ENCODE results near the gene TMEM59L. TPM values are rescaled to one million over a fixed set of nuclear protein-coding genes. Genes with fewer than 3 reads are reported as not detected.

The TMEM59L gene
- polyA plus RNA-seq, 1 of the 3 experiments (the other 2 are of a cell fraction), result 9.6 TPM

DNA sequence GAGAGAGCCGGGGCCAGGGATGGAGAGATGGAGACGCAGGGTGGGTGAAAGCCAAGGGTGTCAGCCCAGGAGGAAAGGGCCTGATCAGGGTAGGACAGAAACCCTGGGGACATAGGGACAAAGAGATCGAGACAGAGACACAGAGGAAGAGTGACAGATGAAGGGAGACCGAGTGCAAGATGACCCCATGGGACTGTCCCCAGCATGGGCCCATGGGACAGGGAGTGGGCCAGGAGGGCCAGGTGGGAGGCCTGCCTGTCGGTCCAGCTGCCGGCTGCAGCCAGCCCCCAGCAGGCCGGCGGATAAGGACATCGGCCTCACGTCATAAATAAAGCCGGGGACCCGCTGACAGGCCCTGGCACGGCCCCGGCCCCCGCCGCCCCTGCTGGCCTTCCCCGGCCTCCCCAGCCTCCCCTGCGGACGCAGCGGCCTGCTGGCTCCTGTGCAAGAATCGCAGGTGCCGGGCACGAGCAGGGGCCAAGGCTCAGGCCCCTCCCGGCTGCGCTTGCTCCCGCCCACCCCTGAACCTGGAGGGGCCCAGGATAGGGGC lies 17.8 kb upstream of the TMEM59L start:
- no peaks in the 10 kb centered on the region for H3K27me3 ChIP-seq (ENCODE audit: insufficient read depth)
- TF ChIP-seq MEF2A (IDR thresholded peaks at IDR 0.05; ENCODE audit: borderline replicate concordance, low read depth) (no peak), RAD21 (IDR thresholded peaks at IDR 0.05; ENCODE audit: low read length) (no peak), SIN3A (IDR thresholded peaks at IDR 0.05; ENCODE audit: borderline replicate concordance, low read depth, low read length) (no peak), NRF1 (IDR thresholded peaks at IDR 0.05; ENCODE audit: low read depth, low read length) (no peak), ELF1 (IDR thresholded peaks at IDR 0.05) (no peak), YY1 (IDR thresholded peaks at IDR 0.05; ENCODE audit: low read depth) (no peak), RFX5 (IDR thresholded peaks at IDR 0.05; ENCODE audit: low read length) (no peak), FOSL2 (IDR thresholded peaks at IDR 0.05; ENCODE audit: borderline replicate concordance, low read depth) (no peak), CHD2 (IDR thresholded peaks at IDR 0.05; ENCODE audit: low read length, partially characterized antibody) (no peak), TCF12 (IDR thresholded peaks at IDR 0.05) (no peak), EP300 (IDR thresholded peaks at IDR 0.05; ENCODE audit: borderline replicate concordance in 1 of 2, low read depth in 1 of 2, low read length in 1 of 2) (no peak), TEAD4 (IDR thresholded peaks at IDR 0.05; ENCODE audit: borderline replicate concordance, insufficient read depth) (no peak), JUND (IDR thresholded peaks at IDR 0.05) (no peak), EZH2phosphoT487 (IDR thresholded peaks at IDR 0.05; ENCODE audit: borderline replicate concordance, low read depth) (no peak), FOXM1 (IDR thresholded peaks at IDR 0.05; ENCODE audit: low read depth) (no peak)
- TF ChIP-seq, protein P1, sequence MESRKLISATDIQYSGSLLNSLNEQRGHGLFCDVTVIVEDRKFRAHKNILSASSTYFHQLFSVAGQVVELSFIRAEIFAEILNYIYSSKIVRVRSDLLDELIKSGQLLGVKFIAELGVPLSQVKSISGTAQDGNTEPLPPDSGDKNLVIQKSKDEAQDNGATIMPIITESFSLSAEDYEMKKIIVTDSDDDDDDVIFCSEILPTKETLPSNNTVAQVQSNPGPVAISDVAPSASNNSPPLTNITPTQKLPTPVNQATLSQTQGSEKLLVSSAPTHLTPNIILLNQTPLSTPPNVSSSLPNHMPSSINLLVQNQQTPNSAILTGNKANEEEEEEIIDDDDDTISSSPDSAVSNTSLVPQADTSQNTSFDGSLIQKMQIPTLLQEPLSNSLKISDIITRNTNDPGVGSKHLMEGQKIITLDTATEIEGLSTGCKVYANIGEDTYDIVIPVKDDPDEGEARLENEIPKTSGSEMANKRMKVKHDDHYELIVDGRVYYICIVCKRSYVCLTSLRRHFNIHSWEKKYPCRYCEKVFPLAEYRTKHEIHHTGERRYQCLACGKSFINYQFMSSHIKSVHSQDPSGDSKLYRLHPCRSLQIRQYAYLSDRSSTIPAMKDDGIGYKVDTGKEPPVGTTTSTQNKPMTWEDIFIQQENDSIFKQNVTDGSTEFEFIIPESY (IDR thresholded peaks at IDR 0.05; ENCODE audit: borderline replicate concordance, low read depth), result no peak
- TF ChIP-seq, protein P2, sequence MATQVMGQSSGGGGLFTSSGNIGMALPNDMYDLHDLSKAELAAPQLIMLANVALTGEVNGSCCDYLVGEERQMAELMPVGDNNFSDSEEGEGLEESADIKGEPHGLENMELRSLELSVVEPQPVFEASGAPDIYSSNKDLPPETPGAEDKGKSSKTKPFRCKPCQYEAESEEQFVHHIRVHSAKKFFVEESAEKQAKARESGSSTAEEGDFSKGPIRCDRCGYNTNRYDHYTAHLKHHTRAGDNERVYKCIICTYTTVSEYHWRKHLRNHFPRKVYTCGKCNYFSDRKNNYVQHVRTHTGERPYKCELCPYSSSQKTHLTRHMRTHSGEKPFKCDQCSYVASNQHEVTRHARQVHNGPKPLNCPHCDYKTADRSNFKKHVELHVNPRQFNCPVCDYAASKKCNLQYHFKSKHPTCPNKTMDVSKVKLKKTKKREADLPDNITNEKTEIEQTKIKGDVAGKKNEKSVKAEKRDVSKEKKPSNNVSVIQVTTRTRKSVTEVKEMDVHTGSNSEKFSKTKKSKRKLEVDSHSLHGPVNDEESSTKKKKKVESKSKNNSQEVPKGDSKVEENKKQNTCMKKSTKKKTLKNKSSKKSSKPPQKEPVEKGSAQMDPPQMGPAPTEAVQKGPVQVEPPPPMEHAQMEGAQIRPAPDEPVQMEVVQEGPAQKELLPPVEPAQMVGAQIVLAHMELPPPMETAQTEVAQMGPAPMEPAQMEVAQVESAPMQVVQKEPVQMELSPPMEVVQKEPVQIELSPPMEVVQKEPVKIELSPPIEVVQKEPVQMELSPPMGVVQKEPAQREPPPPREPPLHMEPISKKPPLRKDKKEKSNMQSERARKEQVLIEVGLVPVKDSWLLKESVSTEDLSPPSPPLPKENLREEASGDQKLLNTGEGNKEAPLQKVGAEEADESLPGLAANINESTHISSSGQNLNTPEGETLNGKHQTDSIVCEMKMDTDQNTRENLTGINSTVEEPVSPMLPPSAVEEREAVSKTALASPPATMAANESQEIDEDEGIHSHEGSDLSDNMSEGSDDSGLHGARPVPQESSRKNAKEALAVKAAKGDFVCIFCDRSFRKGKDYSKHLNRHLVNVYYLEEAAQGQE (IDR thresholded peaks at IDR 0.05; ENCODE audit: low read depth, low read length), result no peak
- TF ChIP-seq, protein P3, sequence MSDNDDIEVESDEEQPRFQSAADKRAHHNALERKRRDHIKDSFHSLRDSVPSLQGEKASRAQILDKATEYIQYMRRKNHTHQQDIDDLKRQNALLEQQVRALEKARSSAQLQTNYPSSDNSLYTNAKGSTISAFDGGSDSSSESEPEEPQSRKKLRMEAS (IDR thresholded peaks at IDR 0.05; ENCODE audit: low read depth), result no peak
- TF ChIP-seq, protein P4, sequence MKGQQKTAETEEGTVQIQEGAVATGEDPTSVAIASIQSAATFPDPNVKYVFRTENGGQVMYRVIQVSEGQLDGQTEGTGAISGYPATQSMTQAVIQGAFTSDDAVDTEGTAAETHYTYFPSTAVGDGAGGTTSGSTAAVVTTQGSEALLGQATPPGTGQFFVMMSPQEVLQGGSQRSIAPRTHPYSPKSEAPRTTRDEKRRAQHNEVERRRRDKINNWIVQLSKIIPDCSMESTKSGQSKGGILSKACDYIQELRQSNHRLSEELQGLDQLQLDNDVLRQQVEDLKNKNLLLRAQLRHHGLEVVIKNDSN (IDR thresholded peaks at IDR 0.05; ENCODE audit: borderline replicate concordance, low read depth), result no peak
- TF ChIP-seq, protein P5, sequence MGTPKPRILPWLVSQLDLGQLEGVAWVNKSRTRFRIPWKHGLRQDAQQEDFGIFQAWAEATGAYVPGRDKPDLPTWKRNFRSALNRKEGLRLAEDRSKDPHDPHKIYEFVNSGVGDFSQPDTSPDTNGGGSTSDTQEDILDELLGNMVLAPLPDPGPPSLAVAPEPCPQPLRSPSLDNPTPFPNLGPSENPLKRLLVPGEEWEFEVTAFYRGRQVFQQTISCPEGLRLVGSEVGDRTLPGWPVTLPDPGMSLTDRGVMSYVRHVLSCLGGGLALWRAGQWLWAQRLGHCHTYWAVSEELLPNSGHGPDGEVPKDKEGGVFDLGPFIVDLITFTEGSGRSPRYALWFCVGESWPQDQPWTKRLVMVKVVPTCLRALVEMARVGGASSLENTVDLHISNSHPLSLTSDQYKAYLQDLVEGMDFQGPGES (IDR thresholded peaks at IDR 0.05; ENCODE audit: low read depth, low read length), result no peak
- no peak overlapping the region for H3K9ac ChIP-seq
- DNase-seq, result peak; percentile 48
- no peaks in the 10 kb centered on the region for H3K36me3 ChIP-seq (replicated peaks in 1 of 2; ENCODE audit: control insufficient read depth in 1 of 2, insufficient read depth in 2 of 2, low read length in 1 of 2)
- no peaks in the 10 kb centered on the region for H3K9me2 ChIP-seq
- 52% methylated on average over 4 of the region's 26 CpGs for WGBS (ENCODE audit: low lambda C conversion rate)
- peaks cover 6 to 36% of the 10 kb centered on the region in 2 experiments; a peak in 2 of 4 replicates for H3K4me1 ChIP-seq (ENCODE audit: control insufficient read depth in 1 of 2, insufficient read depth in 2 of 2, low read depth in 1 of 2, low read length in 1 of 2)
- peak overlapping the region; percentile 89 for H3K4me2 ChIP-seq
- ChIA-PET CTCF (interaction anchor here (0.6 to 10.5 kb wide), 25 partner anchors 9 to 802 kb away, joined by 3 to 234 read pairs (median 4); partner anchors contain the start of genes COPE, CRLF1, DDX49 and KXD1), POLR2A (interaction anchor here (1.0 to 1.2 kb wide), 2 partner anchors 252 to 254 kb away, joined by 4 read pairs; no protein-coding TSS in a partner anchor)
- H3K4me3 ChIP-seq (ENCODE audit: low read depth in 2 of 2, low read length in 1 of 2), result peak overlapping the region; percentile 32 to 46; a peak in 2 of 4 replicates
- no peak overlapping the region for H2AFZ ChIP-seq (ENCODE audit: low read depth)
- no peak overlapping the region for H3K27ac ChIP-seq (ENCODE audit: low read depth in 2 of 2, low read length in 1 of 2)
- H3K79me2 ChIP-seq (ENCODE audit: insufficient read depth), result 0 out of 2 replicates have a peak, but pooled peaks cover under 1% of the 10 kb centered on the region
- H3K9me3 ChIP-seq, result no peaks in the 10 kb centered on the region
- no peaks in the 10 kb centered on the region for H4K20me1 ChIP-seq (ENCODE audit: insufficient read depth)
- H3F3A ChIP-seq (replicated peaks; ENCODE audit: insufficient read depth), result peaks cover 34% of the 10 kb centered on the region

Data from SK-N-SH (cell line).